RPMI7951 (cell line): Measurements from ENCODE around the gene DIP2A. TPM values are rescaled to one million over a fixed set of nuclear protein-coding genes. Genes with fewer than 3 reads are reported as not detected.

ENCODE experiments used
- DNase-seq: peaks from one replicate; pipeline ENCODE4 v3.0.0-alpha.2; 2012; ENCODE audit warnings: low read depth
- total RNA-seq: library from RNA; depleted of rRNA; stranded (reverse); fragments of >200 nt; shearing (Covaris generic); gene quantifications from 2 replicates; pipeline ENCODE4 v1.2.3, GENCODE V29; 2014

DIP2A gene
- total RNA-seq, 1 experiment from 2014 or later: 14.3 TPM

DNA sequence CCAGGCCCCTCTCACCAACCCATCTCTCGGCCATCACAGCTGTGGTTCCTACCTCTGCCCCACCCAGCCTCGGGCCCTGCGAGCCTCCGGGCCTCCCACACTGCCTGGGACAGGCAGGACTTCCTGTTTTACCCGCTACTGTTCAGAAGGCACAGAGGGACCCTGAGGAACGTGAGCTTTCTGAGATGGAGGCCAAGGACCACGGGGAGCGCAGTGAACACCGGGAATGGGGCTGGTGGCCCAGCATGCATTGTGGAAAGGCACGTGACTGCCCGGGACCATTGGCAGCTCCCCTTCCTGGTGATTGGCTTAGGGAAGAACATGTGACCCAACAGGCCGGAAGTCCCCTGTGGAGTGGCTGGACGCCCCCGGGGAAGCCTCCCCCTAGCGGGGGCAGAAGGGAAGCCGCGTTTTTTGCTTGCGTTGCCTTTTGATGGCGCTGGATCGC lies 139.2 kb downstream of the DIP2A start:
- no peak for DNase-seq

DNA sequence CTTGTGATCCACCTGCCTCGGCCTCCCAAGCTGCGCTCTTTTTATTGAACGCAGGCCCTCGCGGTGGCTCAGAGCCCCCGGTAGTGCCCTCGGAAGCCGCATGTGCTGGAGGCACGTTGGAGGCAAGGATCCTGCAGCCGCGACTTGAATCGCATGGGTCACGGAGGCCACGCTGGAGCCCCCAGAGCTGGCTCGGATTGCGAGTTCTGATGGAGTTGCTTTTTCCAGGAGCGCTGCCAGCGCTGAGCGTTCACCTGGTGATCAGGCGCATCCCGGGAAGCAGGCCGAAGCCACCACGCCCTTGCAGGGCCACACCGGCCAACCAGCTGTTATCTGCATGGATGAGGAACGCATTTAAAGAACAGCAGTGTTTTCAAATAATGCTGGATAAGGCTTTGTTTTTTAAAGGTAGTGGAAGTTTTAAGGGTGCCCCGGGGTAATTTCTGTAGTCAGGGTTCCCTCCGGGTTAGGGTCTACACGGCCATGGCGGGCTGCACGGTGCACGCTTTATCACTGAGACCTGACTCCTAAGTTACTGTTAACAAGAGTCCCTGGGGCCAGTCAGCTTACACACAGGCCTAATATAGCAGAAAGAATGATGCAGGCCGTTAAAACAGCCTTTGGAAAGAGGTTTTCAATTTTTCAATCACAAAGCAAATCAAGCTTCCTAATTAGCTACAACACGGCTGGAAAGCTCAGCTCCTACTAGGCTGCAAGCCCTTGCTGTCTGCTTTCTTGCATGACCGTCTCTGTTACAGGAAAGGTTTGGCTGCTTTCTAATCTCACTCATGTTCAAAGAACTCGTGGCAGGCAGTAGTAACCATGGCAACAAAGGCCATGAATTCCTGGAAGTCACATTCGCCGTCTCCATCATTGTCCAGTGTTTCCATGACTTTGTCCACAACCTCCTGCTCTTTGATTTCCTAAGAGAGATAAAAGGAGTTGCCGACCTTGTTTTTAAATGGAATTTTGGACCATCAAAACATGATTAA lies 140.2 kb downstream of the DIP2A start:
- DNase-seq: no peak

DNA sequence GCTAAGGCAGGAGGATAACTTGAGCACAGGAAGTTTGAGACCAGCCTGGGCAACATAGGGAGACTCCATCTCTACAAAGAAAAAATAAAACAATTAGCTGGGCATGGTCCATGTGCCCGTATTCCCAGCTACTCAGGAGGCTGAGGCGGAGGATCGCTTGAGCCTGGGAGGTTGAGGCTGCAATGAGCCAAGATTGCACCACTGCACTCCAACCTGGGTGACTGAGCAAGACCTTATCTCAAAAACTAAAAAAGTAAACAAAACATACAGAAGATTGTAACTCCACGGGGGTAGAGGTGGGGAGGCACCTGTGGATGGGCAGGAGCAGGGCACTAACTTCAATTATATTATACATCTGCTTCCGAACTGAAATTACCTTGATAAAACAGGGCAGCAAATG lies 141.6 kb downstream of the DIP2A start:
- no peak for DNase-seq

DNA sequence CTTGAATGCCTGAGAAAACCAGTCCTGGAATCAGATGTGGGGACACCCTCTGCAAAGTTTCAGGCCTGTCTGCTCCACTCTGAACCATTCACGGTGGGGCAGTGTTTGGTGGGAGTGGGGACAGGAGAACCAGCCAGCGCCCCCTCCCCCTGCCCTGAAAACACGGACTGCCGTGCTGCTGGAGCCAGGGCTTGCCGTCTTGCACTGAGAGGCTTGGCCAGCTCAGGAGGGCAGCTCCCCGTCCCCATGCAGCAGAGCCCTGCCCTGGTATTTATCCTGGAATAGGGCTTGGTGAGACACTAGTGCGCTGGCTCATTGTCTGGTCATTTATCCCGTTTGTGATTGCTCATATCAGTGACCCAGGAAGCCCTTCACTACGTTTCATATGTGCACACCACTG lies 142.3 kb downstream of the DIP2A start:
- no peak for DNase-seq

DNA sequence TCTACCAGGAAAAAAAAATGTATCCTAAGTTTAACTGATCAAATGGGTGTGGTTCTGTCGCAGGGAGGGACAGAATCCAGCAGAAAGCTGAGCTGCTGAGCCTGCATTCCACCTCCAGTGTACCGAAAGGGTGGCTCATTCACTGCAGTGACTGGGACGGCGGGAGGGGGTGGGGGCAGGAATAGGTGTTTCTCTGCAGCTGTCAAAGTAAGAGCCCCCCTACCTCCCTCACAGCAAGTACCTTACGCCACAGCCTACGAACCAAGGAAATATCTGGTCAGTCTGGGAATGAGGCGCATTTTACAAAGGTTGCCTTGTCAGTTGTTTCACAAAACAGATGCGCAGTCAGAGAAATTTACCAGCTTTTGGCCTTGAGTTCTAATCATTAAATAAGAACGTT lies 144.5 kb downstream of the DIP2A start:
- DNase-seq: no peak

DNA sequence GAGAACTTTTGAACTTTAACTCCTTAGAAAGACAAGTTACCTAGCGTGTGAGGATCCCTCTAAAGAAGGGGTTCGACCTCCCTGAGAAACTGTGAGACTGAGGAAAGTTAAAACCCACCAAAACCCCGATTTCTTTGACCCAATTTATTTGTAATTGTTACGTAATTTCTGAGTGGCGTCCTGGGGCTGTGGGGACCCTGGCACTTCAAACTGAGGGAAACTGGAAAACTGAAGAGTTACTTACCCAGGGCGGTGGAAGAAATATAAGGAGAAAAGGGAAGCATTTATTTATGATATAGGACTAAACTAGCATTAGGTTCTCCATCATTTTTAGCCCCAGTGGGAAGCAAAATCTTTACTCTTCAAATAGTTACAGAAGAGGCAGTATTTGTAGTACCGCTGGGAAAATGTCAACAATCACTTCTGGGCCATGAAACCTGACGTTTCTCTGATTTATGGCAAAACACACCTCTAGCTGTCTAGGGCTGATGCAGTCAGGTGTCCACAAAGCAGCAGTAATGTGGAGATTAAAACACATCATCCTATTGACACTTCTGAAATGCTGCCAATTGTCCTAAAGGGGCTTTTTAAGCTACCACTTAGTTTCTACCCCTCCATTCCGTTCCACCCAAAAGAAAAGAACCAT lies 145.8 kb downstream of the DIP2A start:
- DNase-seq: no peak

DNA sequence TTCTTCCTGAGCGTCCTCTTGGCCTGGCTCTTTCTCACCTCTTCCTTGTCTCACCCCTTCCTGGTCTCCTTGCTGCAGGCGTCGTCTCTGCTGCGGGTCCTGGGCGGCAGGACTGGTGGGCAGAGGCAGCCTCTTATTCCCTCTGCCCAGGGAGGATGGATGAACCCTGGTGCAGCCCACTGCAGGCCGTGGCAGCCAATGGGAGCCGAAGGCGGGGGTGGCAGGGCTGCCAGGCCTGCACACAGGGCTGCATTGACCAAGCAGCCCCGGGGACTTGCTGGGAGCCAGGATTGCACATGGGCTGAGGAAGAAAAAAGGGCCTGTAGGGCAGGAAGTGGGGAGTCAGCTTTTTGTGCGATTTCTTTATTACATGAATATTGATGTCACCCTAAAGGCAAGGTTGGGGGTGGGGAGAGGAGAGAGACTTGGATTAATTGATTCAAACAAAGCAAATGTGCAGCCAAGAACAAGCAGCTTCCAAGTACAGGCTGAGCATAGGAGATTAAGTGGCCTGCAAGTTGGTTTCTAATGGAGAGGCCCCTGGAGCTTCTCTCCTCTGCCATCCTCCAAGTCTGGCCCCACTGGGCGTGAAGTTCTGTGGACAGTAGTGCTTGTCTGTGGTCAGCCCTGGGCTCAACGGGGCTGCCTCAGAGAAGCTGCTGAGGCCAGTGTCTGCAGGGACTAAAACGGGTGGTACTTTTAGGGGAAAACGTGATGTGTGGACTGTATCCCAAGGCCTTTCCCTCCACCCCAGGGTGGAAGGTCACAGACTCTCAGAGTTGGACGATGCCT lies 146.5 kb downstream of the DIP2A start, which contains the start of gene S100B:
TSS of gene S100B (minus strand) at position 108 of the 792 bp plus-strand sequence. CDS start 2,667 bp downstream, outside the sequence.
- peak; percentile 58 for DNase-seq

DNA sequence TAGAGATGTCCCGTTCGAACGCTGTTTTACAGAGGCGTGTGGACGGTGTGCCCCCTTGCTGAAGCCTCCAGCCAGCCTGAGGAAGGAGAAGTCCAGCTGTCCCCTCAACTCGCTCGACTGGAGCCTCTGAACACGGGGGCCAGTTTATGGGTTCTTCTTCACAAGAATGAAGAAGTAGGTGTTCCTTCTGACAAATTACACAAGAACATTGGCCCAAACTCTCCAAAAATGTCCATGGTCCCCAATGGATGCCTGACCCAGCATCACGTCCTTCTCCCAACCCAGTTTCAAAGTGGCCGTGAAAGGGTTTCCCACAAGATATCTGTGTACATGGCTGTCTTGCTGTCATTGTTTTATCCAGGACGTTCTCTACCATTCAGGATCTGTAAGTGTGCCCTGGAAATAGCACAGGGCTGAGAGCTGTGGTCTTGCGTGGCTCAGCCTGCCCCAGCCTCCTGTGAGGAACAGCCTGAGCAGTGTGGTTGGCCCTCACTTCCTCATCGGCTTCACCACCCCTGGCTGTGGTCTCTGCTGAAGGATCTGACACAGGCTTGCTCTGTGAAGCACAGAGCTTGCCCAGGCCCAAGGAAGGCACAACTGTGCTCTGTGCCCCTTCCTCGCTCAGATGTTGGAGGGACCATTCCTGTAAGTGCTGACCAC lies 147.2 kb downstream of the DIP2A start:
- DNase-seq: no peak

DNA sequence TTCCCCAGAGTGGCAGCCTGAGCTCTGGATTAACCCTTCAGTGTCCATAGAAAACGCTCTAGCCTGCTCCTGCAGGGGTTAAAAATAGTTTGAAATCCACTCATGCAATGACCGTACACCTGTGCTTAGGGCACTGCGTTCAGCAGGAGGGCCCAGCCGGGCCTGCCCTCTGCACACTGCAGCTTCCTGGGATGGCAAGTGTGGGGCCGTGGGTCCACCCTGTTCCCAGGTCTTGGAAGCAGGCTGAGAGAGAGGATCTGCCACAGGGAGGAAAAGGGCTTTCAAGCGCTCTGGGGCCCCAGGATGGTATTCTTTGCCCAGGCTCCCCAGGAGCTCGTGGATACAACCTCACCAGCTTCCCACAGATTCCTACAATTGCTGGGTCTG lies 147.7 kb downstream of the DIP2A start:
- DNase-seq: no peak

DNA sequence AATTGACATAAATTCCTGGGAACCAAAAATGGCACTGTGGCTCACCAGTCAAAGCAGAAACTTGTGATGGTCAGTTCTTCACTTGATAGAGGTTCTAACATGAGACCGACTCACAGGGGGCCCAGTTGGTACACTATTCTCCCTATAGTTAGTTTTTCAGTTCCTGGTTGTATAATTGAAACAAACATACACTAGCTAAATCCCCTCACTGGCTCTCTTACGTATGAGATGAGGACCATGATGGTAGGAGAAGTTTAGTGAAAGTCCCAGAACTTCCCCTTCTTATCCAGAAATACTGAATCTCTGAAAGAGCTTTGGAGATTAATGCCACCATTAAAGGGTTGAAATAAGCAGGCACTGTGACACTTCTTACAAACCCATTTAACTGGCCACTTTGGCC lies 148.9 kb downstream of the DIP2A start:
- DNase-seq: no peak

DNA sequence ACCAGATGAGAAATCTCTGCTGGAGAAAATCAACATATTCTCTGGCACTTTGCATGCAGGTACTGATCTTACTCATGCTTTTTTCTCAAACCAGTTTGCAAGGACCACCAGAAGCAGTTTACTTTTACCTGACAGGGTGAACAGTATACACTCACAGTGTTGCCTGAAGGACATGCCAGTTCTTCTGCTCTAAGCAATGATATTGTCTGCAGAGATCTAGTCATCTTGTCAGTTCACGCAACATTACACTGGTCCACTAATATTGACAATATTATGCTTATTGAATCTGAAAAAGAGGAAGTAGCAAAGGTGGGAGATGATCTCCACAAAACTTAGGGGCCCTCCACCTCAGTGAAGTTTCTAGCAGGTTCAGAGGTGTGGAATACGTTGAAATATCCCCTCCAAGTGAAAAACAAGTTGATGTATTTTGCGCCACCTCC lies 150.0 kb downstream of the DIP2A start:
- DNase-seq: no peak

DNA sequence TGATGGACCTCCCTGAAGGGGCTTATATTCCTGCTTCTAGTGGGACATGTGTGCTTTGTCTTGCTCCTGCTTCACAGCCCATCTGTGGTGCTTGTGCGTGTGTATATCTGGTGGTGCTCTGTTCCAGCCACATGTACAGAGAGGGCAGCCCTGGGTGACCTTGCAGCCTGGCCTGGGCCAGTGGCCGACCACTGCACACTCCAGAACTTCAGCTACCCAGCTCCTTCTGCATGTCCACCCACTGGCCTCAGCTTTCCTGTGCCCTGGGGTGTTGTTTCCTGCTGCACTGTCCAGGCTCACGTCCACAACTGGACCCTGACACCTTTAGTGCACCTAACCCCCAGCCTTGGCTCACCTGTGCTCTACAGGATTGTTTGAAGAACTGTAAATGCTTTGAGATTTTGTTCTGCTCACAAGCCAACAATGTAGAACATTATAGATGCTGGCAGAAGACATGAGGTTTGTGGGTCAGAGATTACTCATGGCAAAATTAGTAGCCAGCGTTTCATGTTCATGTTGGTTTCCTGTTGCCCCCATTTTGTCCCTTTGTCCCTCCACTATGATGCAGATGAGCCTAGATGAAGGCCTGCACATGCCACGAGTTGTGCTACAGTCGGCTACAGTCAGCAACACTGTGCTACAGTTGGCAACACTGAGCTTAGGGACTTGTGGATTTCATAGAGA lies 151.5 kb downstream of the DIP2A start:
- no peak for DNase-seq

DNA sequence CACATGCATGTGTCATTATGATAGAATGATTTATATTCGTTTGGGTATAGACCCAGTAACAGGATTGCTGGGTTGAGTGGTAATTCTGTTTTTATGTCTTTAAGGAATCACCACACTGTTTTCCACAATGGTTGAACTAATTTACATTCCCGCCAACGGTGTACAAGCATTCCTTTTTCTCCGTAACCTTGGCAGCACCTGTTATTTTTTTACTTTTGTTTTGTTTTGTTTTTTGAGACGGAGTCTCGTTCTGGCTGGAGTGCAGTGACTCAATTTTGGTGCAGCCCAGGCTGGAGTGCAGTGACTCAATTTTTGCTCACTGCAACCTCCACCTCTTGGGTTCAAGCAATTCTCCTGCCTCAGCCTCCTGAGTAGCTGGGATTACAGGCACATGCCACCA lies 154.7 kb downstream of the DIP2A start:
- DNase-seq: no peak

DNA sequence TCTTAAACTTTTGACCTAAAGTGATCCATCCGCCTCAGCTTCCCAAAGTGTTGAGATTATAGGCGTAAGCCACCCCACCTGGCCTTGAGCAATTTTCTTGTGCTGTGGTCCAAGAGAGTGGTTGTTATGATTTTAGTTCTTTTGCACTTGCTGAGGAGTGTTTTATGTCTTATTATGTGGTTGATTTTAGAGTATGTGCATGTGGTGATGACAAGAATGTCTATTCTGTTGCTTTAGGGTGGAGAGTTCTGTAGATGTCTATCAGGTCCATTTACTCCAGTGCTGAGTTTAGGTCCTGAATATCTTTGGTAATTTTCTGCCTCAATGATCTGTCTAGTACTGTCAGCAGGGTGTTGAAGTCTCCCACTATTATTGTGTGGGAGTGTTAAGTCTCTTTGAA lies 157.4 kb downstream of the DIP2A start:
- no peak for DNase-seq

DNA sequence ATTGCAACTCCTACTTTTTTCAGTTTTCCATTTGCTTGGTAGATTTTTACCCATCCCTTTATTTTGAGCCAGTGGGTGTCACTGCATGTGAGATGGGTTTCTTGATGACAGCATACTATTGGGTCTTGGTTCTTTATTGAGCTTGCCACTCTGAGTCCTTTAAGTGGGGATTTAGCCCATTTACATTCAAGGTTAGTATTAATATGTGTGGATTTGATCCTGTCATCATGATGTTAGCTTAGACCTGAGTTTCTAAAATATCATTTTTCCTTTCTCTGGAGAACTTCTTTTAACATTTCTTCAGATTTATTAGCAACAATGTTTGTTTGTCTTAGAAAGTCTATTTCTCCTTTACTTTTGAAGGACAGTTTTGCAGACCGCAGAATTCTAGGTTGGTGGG lies 158.0 kb downstream of the DIP2A start:
- DNase-seq: no peak

DNA sequence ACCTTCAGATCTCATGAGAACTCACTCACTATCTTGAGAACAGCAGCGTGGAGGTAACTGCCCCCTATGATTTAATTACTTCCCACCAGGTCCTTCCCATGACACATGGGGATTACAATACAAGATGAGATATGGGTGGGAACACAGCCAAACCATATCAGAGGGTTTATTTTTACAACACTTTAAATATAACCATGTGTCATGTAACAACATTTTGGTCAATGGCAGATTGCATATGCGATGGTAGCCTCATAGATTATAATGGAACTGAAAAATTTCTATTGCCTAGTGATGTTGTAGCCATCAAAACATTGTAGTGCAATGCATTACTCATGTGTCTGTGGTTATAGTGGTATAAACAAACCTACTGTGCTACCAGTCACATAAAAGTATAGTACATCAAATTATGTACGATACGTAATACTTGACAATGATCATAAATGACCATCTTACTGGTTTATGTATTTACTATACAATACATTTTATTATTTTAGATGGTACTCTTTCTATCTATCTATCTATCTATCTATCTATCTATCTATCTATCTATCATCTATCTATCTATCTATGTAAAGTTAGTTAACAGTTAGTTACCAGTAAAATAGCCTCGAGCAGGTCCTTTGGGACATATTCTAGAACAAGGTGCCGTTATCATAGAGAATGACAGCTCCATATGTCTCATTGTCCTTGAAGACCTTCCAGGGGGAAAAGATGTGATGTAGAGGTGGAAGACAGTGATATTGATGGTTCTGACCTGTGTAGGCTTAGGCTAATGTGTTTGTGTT lies 158.8 kb downstream of the DIP2A start:
- peak; percentile 22 for DNase-seq

DNA sequence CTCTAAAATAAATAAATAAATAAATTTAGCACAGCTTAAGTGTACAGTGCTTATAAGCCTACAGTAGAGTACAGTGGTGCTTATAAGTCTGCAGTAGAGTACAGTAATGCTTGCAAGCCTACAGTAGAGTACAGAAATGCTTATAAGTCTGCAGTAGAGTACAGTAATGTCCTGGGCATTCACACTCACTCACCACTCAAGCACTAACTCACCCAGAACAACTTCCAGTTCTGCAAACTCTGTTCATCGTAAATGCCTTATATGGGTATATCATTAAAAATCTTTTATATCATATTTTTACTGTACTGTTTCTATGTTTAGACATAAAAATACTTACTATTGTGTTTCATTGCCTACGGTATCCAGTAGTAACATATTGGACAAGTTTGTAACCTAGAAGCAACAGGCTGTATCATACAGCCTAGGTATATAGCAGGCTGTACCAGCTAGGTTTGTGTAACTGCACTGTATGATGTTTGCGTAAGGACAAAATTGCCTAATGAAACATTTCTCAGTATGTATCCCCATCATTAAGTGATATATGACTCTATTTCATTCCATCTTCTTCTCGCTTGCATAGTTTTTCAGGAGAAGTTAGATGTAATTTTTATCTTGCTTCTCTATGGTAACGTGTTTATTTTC lies 160.2 kb downstream of the DIP2A start:
- DNase-seq: no peak
